Hematopoietic multipotent progenitor cell (in vitro differentiated cells): ENCODE results near the gene RMDN2. TPM values are rescaled to one million over a fixed set of nuclear protein-coding genes. Genes with fewer than 3 reads are reported as not detected.

Experiments
- DNase-seq, 3 donors: peaks; one replicate each; pipeline ENCODE4 v3.0.0-alpha.2; 2011 to 2015; ENCODE audit warnings: low read depth in 2 of 3, low spot score in 2 of 3
- total RNA-seq: library from RNA; depleted of rRNA; stranded (reverse); fragments of >200 nt; gene quantifications from one replicate; pipeline ENCODE4 v1.2.3, GENCODE V29; 2012

The RMDN2 gene, protein sequence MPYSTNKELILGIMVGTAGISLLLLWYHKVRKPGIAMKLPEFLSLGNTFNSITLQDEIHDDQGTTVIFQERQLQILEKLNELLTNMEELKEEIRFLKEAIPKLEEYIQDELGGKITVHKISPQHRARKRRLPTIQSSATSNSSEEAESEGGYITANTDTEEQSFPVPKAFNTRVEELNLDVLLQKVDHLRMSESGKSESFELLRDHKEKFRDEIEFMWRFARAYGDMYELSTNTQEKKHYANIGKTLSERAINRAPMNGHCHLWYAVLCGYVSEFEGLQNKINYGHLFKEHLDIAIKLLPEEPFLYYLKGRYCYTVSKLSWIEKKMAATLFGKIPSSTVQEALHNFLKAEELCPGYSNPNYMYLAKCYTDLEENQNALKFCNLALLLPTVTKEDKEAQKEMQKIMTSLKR
- 1.1 TPM for total RNA-seq

DNA sequence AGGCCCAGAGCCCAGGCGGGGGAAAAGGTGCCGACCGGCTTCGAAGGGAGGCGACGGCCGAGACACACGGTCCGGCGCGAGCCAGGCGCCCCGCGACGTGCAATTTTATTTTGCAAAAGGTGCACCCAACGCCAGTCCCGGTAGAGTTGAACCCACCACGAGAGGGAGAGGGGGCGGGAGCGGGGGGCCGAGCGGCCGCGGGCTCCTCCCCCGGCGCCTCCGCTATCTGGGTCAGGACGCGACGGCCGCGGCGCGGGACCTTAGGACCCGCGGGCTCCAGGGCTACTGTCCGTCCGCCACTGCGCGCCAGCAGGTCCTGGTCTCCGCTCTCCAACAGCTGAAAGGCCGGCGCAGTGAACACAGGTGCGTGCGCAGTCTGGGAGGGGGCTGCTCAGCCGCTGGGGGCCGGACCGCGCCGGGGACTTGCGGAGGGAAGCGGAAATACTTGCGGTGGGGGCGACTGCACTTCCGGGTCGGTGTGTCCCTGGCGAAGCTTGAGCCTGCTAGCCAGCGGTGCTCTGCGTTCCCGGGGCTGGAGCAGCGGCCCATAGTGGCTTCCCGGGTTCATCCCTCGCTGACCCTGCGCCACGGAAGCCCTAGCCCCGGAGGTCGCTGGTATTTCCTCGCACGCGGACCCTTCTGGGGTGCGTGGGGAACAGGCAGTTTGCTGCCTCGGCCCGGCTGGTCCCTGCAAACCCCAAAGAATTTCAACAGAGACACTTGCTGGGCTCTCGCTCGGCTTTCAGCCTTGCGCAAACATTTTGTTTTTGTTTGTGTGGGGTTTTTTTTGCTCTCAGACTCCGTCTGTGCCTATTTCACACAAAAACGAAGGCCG, at the start of gene RMDN2:
Gene RMDN2, plus strand, starts transcription at position 225 of the 835 bp plus-strand sequence. CDS start 3,991 bp downstream, outside the sequence.
- peak; percentile 44 to 82 (median 79) for DNase-seq

DNA sequence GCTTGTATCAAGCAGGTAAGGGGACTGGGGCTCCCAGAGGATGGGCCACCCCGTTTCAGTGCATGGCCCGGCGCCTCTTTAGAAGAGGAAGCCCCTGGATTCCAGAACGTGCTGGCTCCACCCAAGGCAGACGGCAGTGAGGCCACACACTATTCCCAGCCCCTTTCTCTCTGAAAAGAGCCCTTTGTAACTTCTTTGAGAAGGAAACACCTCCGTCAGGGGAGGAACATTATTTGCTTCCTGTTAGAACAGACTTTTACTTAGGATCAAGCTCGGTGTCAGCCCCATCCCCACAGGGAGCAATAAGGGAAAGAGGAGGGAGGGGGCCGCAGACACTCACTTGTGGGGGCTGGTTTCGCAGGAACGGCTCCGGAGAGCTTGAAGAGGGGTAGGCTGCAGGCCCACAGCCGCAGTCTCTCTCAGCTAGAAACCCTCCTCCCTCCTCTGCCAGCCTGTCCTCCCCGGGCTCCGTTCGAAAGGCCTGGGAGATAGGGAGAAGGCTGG, 49.6 kb upstream of the RMDN2 start:
- DNase-seq: no peak

DNA sequence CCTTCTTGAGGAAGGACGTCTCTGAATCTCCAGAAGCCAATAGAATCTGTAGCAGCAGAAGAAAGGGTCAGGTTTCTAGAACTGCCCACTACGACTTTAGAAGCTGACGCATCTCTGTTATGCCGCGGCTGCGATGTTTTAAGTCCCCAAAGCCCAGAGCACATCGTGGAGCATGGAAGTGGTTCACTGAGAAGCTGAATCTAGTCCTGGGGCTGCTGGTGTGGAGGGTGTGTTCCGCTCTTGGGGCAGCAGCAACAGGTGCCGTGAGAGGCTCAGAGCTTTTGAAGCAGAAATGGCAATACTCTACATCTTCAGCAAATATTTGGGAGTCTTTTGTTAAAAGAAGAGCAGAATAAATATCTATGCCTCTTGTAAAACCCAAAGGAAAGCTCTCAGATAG, 48.9 kb upstream of the RMDN2 start:
- DNase-seq: no peak

DNA sequence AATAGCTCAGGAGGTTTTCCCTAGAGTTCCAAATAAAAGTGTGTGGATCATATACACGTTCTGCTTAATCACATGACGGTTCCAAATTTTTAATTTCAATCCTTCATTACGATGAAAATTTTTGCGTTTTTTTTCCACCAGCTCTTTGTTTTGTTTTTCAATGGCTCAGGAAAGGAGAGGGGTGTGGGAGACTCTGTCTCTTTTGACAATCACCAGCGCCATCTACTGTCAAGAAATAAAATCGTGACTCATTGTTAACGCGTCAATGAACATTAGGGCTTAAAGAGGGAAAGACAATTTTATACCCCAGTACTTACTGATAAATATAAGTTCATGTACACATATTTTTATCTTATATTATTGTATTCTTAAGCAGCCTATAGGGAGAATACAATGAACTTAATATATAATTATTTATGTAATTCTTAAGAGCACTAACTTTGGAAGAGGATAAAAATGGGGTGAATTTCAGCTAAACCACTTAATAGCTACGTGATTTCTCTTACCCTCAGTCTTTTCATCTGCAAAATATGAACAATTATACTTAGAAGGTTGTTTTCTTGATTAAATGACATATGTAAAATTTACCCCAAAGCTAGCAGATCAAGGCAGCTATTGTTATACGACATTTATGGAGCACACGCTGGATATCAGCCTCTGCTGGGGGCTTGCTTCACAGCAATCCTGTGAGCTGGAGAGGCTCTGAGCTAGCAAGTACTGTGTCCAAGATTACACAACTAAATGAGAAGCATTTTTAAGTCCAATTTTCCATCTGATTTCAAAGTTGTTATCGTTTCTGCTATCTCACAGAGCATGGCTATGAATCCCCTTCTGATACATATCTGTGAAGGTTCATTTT, 47.4 kb upstream of the RMDN2 start:
- peak; percentile 22 to 80 (median 64) for DNase-seq

DNA sequence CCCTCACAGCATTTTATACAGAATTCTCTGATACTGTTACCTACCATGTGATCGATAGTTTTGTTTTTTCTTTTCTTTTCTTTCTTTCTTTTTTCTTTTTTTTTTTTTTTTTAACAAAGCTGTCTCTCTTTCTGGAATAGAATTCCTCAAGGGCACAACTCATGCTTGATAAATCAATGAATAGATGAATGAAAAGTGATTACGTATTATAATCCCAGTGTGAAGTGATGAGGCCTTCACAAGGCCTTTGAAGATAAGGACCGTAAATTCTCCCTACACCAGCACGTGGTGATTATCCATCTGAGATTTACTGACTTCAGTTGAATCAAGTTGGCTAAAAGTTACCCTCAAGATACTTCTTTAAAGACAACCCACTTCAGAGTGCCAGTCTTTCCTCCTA, 46.6 kb upstream of the RMDN2 start:
- no peak for DNase-seq

DNA sequence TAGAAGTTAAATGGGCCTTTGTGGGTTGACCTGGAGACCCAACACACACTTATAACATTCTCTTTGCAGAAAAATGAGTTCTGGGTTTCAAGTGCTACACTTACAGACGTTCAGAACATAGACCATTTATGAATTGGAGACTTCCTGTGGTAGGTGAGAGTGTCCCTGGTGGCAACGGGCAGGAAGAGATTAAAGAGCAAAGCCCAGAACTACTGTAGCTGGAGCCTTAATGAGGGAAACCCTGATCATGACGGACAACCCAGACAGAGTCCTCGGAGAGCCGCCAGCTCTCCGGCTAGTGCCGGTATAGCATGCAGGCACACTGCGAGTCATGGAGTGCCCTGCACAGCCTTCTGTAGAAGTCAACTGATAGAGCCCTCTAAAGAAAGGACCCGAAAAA, 44.5 kb upstream of the RMDN2 start:
- peak in 1 of 3 donors; percentile 70 for DNase-seq

DNA sequence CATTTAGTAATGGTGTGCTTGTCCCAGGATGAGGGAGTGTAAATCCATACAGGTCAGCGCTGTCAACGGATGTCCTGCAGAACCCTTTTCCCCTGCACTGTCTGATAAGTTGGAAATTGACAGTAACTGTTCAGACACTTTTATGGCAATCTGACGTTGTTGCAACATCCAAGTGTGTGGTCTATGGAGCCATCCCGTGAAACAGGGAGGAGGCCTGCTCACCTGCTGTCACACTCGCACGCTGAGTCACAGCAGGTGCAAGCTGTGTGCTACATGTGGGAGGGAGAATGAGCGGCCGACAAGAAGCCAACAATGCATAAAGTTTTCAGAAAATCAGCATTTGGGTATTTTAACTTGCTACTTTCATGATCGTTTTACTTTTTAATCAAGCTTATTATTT, 43.7 kb upstream of the RMDN2 start:
- no peak for DNase-seq

DNA sequence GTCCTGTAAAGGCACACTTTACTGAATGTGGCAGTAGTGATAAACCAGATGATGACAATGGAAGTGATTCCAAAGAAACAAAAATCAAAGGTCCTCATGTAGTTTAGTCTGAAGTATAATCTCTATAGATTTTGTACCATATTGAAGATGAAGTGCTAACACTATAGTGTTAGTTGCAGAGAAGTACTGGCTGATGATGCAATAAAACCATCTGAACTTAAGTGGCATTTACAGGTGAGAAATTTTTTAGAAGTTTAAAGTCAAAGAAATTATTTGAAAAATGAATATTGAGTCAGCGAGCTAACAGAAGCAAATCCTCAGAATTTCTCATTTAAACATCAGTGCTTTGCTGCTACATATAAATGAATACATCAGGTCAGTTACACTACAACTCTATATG, 43.1 kb upstream of the RMDN2 start:
- DNase-seq: no peak

DNA sequence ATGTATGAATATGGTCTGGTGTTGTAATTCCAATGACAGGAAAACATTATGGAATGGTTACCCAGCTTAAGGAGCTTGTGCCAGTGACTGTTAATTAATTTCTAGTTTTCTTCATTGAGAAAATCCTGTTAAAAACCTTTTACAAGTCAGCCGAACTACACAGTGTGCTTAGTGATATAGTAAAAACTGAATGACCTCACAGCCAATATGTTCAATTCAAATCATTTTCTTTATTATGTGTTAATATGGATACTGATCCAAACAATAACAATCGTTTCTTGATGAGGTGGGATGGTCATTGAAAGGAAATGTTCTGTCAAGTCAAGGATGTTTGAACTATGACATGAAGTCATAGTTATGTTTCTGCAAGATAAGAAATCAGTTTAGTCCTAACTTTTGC, 41.6 kb upstream of the RMDN2 start:
- DNase-seq: no peak

DNA sequence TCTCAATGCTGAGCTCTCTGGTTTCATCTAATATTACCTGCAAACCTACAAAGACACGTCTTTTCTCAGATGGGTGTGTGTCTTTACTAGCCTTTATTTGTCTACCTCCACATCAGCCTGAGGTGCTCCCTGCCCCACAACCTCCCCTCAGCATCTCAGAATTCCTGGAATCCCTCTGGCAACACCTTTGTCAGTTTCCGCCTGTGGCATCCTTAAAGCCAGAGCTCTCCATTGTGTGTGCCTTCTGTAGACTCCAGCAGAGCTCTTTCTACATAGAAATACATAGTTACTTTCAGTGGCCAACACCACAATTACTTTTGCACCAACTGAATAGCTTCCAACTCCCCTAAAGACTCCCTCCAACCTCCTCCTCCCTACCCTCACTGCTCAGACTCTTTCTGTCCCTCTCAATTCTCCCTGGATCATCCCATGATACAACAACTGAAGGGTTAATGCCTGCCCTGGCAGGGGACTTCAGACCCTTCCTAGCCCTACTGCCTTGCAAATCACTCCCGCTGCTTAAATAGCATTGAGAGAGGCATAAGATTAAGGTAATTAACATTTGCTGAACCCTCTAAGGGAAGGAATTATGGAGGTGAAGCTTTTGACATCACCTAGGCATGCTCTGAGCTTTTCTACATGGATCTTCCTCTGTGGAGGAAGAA, 39.6 kb upstream of the RMDN2 start:
- no peak for DNase-seq

DNA sequence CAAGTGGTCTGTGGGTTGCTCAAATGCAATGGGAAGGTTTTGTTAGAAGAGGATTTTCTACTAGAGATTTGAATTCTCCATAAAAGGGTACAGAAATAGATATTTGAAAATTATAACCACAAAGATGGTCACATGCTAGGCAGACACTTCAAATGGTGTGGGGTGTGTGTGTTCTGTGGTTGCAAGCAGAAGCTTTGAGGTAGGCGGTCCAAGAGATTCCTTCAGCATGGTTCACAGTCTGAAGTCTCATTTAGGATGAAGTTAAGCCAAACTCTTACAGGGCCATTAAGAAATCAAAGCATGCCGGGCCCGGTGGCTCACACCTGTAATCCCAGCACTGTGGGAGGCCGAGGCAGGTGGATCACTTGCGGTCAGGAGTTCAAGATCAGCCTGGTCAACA, 38.3 kb upstream of the RMDN2 start:
- no peak for DNase-seq

DNA sequence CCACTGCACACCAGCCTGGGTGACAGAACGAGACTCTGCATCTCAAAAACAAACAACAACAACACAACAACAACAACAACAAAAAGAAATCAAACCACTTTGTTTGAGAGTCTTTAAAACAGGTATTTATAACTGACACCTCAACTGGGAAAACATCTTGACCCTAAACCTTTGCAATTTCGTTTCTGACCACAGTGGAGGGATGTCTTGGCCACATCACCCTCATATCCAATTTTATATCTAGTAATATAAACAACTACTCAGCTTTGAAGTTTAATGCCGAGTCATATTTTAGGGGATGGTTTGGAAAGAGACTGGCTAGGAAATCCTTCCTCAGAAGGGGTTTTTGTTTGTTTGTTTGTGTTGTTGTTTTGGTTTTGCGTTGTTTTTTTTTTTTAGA, 37.8 kb upstream of the RMDN2 start:
- no peak for DNase-seq

DNA sequence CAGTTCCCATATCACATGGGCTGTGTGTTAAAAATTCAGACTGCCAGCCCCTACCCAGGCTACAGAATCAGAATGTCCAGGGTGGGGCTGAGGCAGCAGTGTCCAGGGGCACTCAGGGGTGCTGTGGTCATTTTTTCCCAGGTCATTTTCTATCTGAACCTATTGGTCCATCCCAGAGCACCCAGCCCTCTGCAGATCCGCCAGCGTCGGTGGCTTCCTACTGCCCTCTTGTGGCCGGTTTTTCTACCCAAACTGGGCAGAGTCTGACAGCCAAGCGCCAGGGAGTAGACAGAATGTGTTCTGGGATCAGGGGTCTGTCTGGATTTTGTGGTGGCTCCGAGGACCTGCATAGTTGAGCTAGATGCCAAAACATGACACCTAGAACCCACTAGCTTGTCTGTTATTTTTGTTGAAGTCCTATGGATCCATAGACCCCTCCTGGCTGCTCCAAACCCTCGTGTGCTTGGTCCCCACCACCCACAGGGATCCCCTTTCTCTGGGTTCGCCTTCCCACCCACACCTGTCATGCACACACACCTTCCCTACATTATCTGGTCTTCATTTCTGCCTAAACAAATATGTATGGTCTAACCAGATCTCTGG, 34.1 kb upstream of the RMDN2 start:
- DNase-seq: peak; percentile 21 to 71 (median 51)

DNA sequence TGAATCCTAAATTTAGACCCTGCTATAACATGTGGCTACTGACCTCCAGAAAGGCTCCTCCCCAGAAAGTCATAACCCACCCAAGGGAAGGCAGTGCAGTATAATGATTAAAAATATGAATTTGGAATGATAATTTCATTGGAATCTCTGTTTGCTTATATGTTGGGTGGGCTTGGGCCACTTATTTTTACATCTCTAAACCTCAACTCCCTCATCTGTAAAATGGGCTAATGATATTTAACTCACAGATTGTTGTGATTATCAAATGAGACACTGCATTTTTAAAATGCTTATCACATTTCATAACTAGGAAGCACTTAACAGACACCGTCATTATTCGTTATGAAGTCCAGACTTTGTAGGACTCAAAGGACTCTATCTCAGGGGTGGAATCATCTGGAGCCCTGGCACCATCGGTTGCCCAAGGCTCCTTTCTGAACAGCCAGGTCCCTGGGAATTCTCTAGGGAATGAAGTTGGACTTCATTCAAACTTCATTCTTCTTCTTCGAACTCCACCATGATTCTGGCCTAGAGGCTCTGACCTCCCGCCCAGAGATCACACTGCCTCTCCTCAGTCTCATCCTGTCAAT, 33.1 kb upstream of the RMDN2 start:
- DNase-seq: no peak

DNA sequence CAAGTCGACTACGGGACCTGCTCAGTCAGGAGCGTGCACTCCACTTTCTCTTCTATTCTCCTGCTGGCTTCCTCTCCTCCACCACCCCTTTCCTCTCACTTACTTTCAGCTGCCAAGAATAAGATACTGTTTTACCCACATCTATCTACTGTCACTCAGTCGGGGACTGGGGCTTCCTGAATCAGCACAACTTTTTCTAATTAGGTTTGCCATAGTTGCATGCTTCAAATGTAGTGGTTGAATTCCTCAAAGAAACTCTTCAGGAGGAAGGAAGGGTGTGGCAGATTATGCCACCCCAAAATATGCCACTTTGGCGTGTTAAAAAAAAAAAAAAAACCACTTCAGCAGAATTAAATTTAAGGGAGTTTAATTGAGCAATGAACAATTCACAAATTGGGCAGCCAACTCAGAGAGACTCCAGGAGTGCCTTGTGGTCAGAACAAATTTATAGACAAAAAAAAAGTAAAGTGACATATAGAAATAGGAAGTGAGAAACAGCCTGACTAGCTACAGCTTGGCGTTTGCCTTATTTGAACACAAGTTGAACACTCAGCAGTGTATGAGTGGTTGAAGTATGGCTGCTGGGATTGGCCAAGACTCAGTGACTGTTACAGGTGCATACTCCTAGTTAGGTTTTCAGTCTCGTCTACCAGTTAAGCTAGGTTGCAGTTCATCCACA, 32.5 kb upstream of the RMDN2 start:
- DNase-seq: peak in 1 of 3 donors; percentile 69

DNA sequence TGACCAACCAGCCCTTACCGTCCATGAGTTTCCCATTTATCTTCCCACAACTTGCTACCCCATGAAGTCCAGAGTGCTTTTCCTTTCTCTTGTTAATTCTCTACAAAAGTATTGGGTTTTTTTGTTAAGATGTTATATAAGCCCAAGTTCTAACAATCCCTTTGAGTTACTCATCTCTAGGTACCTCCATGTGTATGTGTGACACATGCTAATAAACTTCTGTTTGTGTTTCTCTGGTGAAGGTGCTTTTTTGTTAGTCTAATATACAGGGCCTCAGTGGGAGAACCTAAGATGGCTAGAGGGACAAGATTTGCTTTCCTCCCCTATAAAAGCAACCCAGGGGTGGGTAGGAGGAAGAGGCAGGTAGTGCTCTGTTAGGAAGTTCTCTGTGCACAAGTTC, 31.8 kb upstream of the RMDN2 start:
- DNase-seq: no peak

DNA sequence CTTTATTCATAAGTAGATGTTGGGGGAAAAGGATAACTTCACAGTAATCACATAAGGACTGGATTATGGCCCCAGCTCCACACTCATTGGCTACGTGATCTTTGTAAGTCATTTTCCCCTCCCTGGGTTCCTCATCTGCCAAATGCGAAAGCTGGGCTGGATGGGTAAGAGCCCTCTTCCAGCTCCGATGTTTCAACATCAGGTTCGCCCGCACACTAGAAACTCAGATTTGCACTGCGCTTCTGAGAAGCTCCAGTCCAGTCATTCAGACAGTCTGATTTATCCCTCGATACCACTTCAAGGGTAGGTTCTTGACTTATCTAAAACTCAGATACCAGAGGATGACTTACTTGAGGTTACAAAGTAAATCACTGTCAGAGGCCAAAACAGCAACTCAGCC, 31.0 kb upstream of the RMDN2 start:
- DNase-seq: no peak

DNA sequence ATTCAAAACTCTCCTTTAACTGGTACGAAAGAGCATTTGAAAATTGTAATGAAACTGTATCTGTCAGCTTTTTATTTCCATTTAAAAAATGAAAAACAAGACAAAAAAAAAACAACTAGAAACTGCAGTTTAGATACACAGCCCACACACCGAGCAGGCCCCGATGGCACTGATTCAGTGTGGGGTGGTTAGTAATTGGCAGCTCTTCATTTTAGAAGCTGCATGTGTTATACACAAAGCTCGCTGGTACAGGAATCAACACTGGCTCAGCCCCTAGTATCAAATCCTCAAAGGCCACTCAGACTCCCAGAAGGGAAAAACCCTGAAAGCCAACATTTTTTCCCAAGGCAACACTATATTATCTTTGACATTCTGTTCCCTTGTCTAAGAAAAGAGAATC, 30.5 kb upstream of the RMDN2 start:
- DNase-seq: no peak

DNA sequence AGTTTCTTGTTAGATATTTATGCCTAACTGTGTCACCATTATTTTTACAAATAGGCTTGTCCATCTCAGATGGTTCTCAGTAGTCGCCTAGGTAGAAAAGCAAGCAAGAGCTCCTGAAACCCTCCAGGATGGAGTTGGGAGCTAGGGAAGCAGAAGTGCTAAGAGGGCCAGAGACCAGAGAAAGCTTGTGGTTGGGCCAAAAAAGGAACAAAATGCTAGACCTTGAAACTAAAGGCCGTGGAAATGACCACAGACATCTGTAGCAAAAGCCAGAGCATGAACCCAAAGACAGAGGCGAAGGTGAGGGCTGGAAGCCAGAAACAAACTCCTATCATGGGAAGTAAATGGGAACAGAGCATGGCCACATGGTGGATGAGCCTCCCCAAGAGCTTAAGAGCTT, 29.9 kb upstream of the RMDN2 start:
- DNase-seq: no peak
